Tongue (tissue), 2 donors: ENCODE results near the gene ZKSCAN7. TPM values are rescaled to one million over a fixed set of nuclear protein-coding genes. Genes with fewer than 3 reads are reported as not detected.
A peak's percentile ranks its signal among the peaks of the same experiment; 100 is the strongest.
"Not testable (repeated sequence)": the region's sequence is repeated elsewhere in the genome, so short reads cannot be mapped to it uniquely, and the experiment has no call there.

Source experiments
- DNase-seq: peaks from one replicate; pipeline ENCODE4 v3.0.0-alpha.2; 2015
- total RNA-seq: library from RNA; depleted of rRNA; stranded (reverse); fragments of >200 nt; gene quantifications from one replicate; pipeline ENCODE4 v1.2.3, GENCODE V29; 2014

Gene ZKSCAN7
- total RNA-seq: 9.1 TPM

DNA sequence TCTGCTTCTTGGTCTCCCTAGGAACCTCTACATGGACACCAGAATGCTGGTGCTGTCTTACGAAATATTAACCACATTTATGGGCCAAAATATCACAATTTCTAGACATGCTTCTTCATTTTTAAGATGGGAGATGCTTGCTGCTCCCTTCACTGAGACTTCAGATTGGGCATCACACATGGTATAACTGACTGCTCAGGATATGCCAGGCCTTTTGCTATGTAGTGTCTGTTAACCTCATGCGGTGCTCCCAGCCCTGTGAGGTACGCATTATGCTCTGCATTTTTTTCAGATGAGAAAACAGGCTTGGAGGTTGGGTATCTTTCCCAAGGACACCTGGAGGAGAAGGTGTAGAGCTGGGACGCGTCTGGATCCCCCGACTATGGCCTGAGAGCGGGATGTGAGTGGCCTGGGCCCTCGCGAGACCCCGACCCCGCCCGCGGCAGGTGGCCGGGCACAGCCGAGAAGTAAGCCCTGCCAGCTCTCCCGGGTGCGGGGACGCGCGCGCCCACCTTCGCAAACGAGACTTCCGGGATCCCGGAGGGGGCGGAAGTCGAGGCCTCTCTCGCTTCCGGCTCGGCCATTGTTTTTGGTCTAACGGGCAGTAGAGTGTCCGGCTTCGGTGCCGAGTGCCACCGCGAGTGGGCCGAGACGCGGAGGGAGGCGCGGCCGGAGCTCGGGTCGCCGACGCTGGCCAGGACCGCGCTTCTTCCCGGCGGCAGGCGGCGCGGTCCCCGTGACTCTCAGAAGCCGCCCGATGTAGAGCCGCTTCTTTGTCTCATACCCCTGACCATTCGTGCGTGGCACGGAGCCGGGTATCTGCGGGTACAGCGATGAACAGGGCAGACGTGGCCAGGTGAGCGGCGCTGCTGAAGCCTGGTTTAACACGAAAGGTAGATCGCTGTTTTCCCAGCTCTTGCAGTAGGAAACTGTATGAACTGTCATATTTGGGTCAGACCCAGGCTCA is at the start of gene ZKSCAN7:
Gene ZKSCAN7 (plus strand): TSS at position 568 of the 967 bp plus-strand sequence. CDS start 1,855 bp downstream, outside the sequence.
- peak; percentile 81 for DNase-seq

DNA sequence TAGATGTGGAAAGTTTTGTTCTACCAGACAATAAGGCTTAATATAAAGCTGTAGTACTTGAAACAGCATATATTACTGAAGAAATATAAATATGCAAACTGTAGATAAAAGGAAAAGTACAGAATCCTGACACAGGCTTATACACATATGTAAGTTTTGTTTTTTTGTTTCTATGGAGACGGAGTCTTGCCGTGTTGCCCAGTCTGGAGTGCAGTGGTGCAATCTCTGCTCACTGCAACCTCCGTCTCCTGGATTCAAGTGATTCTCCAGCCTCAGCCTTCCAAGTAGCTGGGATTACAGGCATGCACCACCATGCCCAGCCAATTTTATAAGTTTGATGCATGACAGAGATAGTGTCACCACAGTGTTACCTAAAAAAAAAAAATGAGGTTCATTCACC is 48.4 kb upstream of the ZKSCAN7 start:
- no peak for DNase-seq

DNA sequence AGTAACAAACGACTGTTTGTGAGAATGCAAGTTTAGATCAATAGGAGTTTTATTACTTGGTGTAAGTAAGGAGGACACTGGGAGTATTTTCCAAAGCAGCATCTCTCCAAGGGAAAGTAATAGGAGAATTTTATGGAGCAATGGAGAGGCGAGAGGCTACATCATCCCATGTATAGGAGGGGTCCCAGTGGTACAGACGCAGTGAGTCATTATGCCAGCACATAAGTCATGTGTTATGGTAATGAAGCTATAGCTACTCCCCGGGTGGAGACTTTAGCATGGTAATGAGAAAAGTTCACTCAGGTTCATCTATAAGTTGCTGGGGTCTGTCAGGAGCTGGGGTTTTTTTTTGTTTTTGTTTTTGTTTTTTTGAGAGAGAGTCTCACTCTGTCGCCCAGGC is 48.0 kb upstream of the ZKSCAN7 start:
- DNase-seq: no peak

DNA sequence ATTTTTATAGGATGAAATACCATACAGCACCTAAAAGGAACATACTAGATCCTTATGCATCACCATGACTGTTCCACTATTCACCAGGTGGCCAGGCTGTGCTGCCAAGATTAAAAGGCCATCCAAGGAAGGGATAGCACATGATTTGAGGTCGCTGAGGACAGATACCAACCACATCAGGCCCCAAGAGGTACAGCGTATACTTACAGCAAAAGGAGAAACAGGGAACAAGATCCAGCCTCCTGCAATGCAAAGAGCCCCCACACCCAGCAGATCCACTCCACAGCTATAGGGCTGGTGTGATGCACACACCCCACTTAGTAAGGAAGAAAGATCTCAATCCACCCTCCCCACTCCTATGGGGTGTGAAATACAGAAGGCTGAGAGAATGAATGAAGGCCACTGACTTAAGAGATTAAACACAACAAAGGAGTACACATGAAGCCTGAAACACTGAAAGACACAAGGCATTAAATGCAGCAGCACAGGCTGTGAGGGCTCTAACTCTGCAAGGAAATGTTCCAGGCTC is 45.5 kb upstream of the ZKSCAN7 start:
- no peak for DNase-seq

DNA sequence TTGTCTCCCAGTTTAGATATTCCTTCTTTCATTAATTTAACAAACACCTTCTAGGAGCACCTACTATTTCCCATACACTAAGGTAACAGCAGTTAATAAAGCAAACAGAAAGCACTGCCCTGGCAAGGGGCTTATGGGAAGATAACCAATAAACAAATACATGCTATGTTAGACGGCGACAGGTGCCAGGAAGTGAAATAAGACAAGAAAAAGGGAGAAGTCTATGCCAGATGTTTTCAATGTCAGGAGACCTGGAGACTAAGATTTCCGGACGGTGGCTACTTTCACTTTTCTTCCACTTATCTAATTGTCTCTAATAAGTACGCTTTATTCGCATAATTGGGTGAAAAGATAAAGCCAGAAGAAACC is 45.0 kb upstream of the ZKSCAN7 start:
- DNase-seq: peak; percentile 82

DNA sequence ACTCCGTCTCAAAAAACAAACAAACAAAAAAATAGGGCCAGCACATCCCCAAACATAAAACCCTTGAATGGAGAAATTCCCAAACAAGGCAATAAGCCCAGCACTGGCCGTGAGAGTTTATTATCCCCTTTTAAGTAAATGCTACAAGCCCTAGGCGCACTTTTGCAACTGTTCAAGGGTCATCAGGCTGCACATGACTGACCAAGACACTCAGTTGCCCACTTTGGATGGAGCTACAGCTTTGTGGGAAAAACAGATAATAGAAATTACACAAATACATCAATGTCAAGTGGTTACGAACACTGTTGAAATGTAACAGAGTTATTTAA is 43.8 kb upstream of the ZKSCAN7 start:
- DNase-seq: no peak

DNA sequence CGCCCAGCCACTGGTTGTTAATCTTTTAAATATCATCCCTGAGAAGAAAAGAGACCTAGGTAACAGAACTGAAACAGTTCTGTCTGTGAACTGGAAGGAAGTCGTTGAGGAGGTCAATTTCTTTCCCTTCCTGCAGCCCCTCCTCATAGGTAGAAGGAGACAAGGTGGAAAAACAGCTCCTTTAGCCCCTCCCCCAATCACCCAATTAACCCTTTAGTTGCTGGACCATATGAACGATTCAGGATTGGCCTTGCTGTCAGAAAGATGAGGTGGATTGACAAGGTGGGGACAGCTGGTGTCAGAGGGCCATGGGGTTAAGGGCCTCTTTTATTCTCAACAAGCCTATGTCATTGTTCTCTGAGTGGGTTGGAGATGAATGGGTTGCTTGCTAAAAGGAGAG is 41.5 kb upstream of the ZKSCAN7 start:
- no peak for DNase-seq

DNA sequence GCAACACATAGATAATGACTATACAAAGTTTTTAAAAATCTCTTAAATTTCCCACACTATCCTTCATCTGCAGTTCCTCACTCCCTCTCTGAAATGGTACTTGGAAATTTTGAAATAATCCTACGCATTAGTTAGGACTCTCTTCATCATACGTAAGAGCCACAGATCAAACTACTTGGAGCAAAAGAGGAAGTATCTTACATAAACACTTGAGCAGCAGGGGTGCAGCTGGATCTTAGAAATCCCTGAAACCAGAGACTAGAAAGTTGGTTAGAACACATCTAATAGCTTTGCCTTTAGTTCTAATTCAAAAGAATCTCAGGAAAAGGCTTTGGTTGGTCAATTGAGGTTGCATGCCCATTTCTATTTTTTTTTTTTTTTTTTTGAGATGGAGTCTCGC is 38.8 kb upstream of the ZKSCAN7 start:
- DNase-seq: no peak

DNA sequence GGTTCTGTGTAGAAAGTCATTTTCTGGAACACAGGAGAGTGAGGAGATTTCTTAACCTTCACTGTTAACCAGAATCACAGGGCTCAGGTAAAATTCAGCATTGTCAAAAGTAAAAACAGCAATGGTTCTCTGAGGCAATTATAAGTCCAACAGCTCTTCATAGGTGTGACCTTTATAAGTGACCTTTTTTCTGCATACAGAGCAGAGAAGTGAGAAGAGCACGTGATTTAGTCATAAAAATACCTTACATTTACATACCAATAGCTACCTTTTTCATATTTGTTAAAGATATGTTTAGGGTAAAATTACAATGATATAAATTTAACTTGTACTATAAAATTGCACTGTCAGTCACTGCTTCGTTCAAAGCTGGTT is 36.2 kb upstream of the ZKSCAN7 start:
- DNase-seq: no peak

DNA sequence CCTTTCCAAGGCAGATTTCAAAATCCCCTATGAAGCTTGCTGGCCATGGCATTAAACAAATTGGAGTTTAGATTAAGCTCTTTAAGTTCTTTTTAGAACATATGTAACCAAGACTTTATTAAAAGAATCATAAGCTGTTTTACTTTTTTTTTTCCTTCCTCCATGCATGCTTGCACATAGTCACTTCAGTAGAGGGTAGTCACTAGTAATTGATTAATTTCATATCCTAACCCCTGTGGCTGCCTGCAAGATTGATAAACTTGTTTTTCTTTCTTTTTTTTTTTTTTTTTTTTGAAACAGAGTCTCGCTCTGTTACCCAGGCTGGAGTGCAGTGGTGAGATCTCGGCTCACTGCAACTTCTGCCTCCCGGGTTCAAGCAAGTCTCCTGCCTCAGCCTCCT is 33.3 kb upstream of the ZKSCAN7 start:
- no peak for DNase-seq

DNA sequence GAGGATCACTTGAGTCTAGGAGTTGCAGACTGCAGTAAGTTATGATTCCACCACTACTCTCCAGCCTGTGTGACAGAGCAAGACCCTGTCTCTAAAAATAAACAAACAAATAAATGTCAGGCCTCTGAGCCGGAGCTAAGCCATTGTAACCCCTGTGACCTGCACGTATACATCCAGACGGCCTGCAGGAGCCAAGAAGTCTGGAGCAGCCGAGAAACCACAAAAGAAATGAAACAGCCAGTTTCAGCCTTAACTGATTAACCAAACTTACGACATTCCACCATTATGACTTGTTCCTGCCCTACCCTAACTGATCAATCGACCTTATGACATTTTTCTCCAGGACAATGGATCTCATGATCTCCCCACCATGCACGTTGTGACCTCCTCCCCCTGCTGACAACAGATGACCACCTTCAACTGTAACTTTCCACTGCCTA is 32.5 kb upstream of the ZKSCAN7 start:
- DNase-seq: no peak

DNA sequence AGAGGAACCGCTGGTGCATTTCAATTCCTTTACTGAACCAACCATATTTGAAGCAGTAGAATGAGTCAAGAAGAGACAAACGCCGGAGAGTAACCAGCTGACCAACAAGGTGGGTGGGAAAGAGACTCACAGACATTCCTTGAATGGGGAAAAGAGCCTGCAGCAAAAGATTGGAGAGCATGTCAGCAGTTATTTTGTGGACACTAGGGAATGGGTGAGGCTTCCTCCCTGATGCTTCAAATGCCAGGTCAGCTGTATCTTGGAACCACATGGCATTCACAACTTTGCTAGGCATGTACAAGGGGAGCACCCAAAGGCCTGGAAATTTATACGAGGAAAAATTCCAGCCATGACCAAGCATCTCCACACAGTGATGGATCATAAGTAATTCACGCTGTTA is 29.9 kb upstream of the ZKSCAN7 start:
- DNase-seq: no peak

DNA sequence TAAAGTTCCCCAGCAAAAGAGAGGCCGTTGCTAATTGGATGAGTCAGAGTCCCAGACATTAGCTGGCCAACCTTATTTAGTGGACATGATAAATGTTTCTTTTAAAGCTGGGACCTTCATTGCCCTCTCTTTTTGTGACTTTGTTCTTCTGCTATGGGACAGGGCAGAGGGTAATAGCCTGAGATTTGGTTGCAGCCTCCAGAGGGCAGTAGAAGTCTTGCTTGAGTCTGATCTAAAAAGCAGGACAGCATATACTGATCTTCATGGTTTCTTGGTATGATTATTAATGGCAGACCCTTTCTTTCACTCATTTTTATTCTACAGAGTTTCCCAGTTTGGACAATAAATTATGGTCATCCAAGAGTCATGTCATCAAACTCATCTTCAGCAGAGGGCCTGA is 25.1 kb upstream of the ZKSCAN7 start:
- no peak for DNase-seq

DNA sequence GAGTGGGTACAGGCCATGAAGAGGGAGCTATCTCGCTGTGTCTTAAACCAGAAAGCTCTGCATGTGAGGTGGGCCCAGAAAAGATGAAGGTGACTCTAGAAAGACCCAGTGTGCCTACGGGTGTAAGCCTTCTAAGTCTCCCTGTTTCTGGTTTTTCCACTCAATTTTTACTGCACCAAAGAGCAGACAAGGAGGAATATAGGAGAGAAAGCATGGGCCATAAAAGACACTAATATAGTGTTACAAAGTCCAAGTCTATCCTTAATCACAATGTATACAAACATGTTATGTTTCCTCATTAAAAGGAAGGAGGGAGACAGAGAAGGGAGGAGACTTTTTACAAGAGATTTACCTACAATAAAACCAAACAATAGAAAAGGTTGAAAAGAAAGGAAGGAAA is 24.1 kb upstream of the ZKSCAN7 start:
- DNase-seq: no peak

DNA sequence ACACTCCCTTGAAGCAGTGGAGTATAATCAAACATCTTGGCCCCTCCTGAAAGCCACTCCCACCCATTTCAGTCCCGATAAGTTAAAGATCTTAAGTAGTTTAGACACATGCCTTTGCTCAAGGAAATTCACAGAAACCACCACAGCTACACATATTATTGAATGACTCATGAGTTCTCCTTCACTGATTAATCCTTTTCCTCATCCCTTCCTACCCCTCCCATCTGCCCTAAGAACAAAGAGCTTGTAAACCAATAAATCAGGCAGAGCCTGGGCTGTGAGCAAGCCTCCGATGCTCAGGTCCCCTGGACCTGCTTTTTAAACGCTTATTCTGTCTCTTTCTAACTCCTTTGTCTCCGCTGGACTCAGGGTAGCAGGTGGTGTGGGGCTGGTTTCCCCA is 20.3 kb upstream of the ZKSCAN7 start:
- not testable (repeated sequence) for DNase-seq

DNA sequence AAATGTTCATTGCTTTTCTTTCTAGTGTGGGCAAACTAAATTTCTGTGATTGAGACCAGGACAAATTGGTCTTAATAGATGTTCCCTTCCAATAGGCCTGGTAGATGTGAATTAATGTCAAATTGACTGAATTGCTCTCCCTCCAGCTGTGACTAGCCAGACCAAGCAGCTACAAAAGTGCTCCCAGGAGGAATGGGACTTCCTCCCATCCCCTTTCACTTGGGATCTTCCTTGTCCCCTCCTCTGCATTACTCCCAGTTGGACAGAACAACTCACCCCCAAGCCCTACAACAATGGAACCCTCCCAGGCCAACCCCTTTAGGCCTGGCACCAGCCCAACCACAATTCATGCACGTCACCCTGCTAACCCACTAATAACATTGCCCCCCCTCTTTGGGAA is 19.6 kb upstream of the ZKSCAN7 start:
- DNase-seq: no peak

DNA sequence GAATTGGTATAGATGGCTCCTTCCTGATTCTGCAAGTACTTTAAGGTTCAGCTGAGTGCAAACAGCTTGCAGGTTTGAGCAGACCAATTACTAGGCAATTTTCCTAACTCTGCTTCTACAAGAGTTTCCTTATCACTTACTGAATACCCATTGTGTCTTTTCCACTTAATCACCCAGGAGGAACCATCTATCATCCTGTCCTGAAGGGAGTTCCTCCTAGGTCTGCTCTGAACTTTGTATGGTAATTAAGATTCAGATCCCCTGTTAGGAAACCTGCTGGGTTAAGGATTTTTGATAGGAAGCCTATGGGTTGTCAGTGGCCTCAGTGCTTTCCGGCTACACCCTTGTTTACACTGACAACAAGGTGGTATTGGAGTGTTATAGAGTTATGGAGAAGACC is 10.2 kb upstream of the ZKSCAN7 start:
- not testable (repeated sequence) for DNase-seq

DNA sequence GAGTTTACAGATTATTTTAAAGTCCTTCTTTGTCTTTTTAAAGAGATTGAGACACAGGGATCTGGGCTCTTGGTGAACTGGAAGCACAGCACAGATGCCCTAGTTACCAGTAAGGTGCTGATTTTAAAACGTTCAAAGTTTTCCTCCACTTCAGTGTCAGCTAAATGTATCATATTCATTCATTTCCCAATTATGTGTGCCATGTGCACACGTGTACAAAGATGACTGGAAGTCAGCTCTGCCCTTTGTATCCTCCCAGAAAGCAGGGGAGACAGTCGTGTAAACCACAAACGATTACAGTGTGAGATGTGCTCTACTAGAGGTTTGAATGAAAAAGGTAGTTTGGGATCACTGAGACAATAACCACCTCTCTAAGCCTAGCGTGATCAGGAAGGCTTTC is 730 bp downstream of the ZKSCAN7 start:
- peak; percentile 4 for DNase-seq

DNA sequence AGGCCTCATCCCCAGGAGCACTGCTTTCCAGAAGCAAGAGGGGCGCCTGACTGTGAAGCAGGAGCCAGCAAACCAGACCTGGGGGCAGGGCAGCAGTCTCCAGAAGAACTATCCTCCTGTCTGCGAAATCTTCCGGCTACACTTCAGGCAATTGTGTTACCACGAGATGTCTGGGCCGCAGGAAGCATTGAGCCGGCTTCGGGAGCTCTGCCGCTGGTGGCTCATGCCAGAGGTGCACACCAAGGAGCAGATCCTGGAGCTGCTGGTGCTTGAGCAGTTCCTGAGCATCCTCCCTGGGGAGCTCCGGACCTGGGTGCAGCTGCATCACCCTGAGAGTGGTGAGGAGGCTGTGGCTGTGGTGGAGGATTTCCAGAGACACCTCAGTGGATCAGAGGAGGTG is 2.1 kb downstream of the ZKSCAN7 start:
- DNase-seq: no peak

DNA sequence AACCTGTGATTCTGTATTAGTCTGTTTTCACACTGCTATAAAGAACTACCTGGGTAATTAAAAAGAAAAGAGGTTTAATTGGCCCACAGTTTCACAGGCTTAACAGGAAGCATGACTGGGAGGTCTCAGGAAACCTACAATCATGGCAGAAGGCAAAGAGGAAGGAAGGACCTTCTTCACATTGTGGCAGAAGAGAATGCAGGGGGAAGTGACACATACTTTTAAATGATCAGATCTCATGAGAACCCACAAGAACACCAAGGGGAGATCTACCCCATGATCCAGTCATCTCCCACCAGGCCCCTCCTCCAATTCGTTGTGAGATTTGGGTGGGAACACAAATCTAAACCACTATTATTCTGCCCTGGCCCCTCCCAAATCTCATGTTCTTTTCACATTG is 6.1 kb downstream of the ZKSCAN7 start:
- DNase-seq: no peak

DNA sequence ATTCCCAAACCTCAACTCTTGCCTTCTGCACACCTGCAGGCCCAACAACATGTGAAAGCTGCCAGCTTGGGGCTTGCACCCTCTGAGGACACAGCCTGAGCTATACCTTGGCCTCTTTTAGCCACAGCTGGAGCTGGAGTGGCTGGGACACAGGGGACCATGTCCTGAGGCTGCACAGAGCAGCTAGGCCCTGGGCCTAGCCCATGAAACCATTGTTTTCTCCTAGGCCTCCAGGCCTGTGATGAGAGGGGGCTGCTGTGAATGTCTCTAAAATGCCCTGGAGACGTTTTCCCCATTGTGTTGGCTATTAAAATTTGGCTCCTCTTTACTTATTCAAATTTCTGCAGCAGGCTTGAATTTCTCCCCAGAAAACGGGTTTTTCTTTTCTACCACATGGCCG is 7.2 kb downstream of the ZKSCAN7 start:
- DNase-seq: no peak

DNA sequence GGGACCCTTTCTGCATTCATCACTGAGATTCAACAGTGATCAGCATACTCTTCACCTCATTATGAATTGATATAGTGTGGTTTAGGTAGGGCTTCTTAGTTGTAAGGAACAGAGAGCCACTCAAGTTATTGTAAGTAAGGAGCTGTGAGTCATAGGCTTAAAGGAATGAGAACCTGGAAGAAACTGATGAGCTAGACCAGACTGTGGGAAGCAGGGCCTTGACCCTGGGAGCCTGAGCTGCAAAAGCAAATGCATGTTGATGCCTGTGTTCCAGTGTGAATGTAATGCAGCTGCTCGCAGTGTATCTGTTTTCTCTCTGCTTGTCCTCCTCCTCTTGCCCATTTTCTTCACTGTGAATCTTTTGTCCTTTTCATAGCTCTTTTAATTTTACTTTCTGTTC is 13.6 kb downstream of the ZKSCAN7 start:
- no peak for DNase-seq

DNA sequence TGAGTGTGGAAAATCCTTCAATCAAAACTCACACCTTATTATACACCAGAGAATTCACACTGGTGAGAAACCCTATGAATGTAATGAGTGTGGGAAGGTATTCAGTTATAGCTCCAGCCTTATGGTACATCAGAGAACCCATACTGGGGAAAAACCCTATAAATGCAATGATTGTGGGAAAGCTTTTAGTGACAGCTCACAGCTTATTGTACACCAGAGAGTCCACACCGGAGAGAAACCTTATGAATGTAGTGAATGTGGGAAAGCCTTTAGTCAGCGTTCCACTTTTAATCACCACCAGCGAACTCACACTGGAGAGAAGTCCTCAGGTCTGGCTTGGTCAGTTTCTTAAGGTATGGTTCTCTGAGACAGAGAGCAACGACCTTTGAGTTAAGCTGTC is 16.0 kb downstream of the ZKSCAN7 start:
- DNase-seq: no peak

DNA sequence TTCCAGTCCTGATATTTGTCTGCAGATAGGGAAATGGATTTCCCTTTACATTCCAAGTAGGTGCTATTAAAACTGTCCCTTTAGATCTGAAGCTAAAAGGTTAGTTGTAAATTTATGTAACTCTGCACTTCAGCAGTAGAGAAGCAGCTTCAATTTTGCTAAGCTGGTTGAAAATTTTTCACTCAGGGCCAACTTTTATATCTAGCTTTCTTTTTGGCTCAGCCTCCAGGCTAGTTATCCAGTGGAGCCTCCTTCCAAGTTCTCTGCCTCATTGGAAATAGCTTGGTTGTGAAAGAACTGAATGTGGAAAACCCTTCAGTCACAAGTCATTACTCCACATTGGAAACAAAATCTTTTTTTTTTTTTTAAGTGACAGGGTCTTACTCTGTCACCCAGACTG is 21.6 kb downstream of the ZKSCAN7 start:
- no peak for DNase-seq
